HepG2 (cell line): ENCODE measurements around the gene IRS2. TPM values are rescaled to one million over a fixed set of nuclear protein-coding genes. Genes with fewer than 3 reads are reported as not detected.

Experiments used
- ATAC-seq: fragments of 200-7000 bp; cut with Tn5 transposase; 3 replicates; pipeline ENCODE4 v1.9.1; 2020; ENCODE audit warnings: mild to moderate bottlenecking, moderate library complexity
- BruUV-seq: library from RNA; stranded (reverse); fragments of 400-500 nt; replicated peaks from 2 replicates; lab custom pipeline; 2021; lab: Mats Ljungman, UMichigan
- CTCF ChIA-PET: fragments of 300-600 bp; formaldehyde crosslinking; extraction: SDS; loops from one replicate; lab custom pipeline; 2021; ENCODE audit warnings: low total read pairs, inconsistent platforms, low intra/inter-chr PET ratio; lab: Yijun Ruan, JAX
- POLR2A ChIA-PET: fragments of 350-600 bp; sonication (Branson Sonifier 250); formaldehyde crosslinking; loops from one replicate; lab custom pipeline; 2020; ENCODE audit warnings: antibody characterized with exemption, inconsistent platforms; lab: Yijun Ruan, JAX
- DNase-seq: peaks from one replicate; pipeline ENCODE4 v3.0.0-alpha.2; 2015; ENCODE audit warnings: low spot score
- FAIRE-seq: peaks from 3 replicates; lab custom pipeline; 2011; peaks lifted over from hg19 to GRCh38; lab: Jason Lieb, UNC
- H2AFZ ChIP-seq: one replicate; pipeline ENCODE4 v1.6.1; 2011; ENCODE audit warnings: low read length, inconsistent platforms
- H3K27ac ChIP-seq: fragments of 300-600 bp; 3 replicates; pipeline ENCODE4 v1.8.0; 2011; ENCODE audit warnings: mixed run types, mild to moderate bottlenecking, mixed read lengths, low read length, inconsistent platforms; ENCODE audit not compliant: insufficient read depth; ENCODE audit errors: extremely low read length
- H3K27me3 ChIP-seq, 2 experiments: fragments of 200-600 bp in 1 of 2; 2 replicates in 1 of 2; 3 replicates in 1 of 2; pipeline versions ENCODE4 v1.6.0 to v1.8.0; 2011; ENCODE audit warnings: low read length in 2 of 2, mild to moderate bottlenecking in 2 of 2, moderate library complexity in 2 of 2, inconsistent platforms in 1 of 2; ENCODE audit not compliant: insufficient read depth in 2 of 2, control insufficient read depth in 1 of 2
- H3K36me3 ChIP-seq, 2 experiments: fragments of 200-600 bp in 1 of 2; replicated peaks in 1 of 2; 2 replicates in 1 of 2; 3 replicates in 1 of 2; pipeline versions ENCODE4 v1.5.1 to v1.8.0; 2011; ENCODE audit warnings: low read length in 2 of 2, inconsistent platforms in 1 of 2; ENCODE audit not compliant: insufficient read depth in 2 of 2, control insufficient read depth in 1 of 2
- H3K4me1 ChIP-seq: 2 replicates; pipeline ENCODE4 v1.5.1; 2012; ENCODE audit warnings: low read length, inconsistent platforms; ENCODE audit not compliant: insufficient read depth
- H3K4me2 ChIP-seq: 2 replicates; pipeline ENCODE4 v1.6.0; 2011; ENCODE audit warnings: low read depth, low read length, inconsistent platforms
- H3K4me3 ChIP-seq, 3 experiments: fragments of 200-600 bp in 1 of 3; sonication (generic), shearing (Covaris generic) in 1 of 3; replicated peaks in 1 of 3; 2 replicates each; pipeline ENCODE4 v1.5.1; 2011 to 2016; ENCODE audit warnings: low read length in 3 of 3, inconsistent platforms in 2 of 3, low read depth in 2 of 3, mild to moderate bottlenecking in 2 of 3, control low read depth in 1 of 3, mixed read lengths in 1 of 3; ENCODE audit not compliant: insufficient read depth in 1 of 3
- H3K79me2 ChIP-seq: one replicate; pipeline ENCODE4 v1.6.1; 2011; ENCODE audit warnings: low read length, inconsistent platforms; ENCODE audit not compliant: insufficient read depth
- H3K9ac ChIP-seq: 2 replicates; pipeline ENCODE4 v1.6.0; 2011; ENCODE audit warnings: mild to moderate bottlenecking, low read depth, low read length, inconsistent platforms; ENCODE audit not compliant: insufficient read depth
- H3K9me3 ChIP-seq: 2 replicates; pipeline ENCODE4 v1.5.1; 2012; ENCODE audit warnings: mild to moderate bottlenecking, low read length
- H4K20me1 ChIP-seq: 2 replicates; pipeline ENCODE4 v1.6.0; 2011; ENCODE audit warnings: inconsistent platforms, mild to moderate bottlenecking, low read length, moderate library complexity; ENCODE audit not compliant: insufficient read depth
- CCAR2 ChIP-seq: fragments of 200-400 bp; formaldehyde crosslinking; optimal IDR thresholded peaks from 2 replicates; pipeline ENCODE3; 2018; ENCODE audit warnings: low read depth, mild to moderate bottlenecking, low read length, moderate library complexity
- TRIM24 ChIP-seq: sonication (generic); formaldehyde crosslinking; IDR thresholded peaks from 2 replicates; pipeline ENCODE4 v1.8.0; 2022; ENCODE audit warnings: mild to moderate bottlenecking, missing genetic modification reagents
- ZBTB8A ChIP-seq: sonication (generic); formaldehyde crosslinking; IDR thresholded peaks from 2 replicates; pipeline ENCODE4 v1.4.0; 2020; ENCODE audit warnings: mild to moderate bottlenecking, low read depth, missing genetic modification reagents, borderline replicate concordance
- ZNF569 ChIP-seq: sonication (generic); formaldehyde crosslinking; IDR thresholded peaks from 2 replicates; pipeline ENCODE4 v1.5.0; 2020; ENCODE audit warnings: mild to moderate bottlenecking, missing genetic modification reagents, moderate library complexity, borderline replicate concordance
- ZNF75D ChIP-seq: sonication (generic); formaldehyde crosslinking; IDR thresholded peaks from 2 replicates; pipeline ENCODE4 v1.8.1; 2023; ENCODE audit warnings: missing genetic modification reagents, mild to moderate bottlenecking, borderline replicate concordance
- ZNF782 ChIP-seq: sonication (generic); formaldehyde crosslinking; IDR thresholded peaks from 2 replicates; pipeline ENCODE4 v1.4.0; 2020; ENCODE audit warnings: missing genetic modification reagents, mild to moderate bottlenecking, borderline replicate concordance
- WGBS: methylation state at CpG from one replicate; pipeline ENCODE4 v1.1.6; 2017; ENCODE audit warnings: low lambda C conversion rate; 5-methylcytosine and 5-hydroxymethylcytosine counted together
- in situ Hi-C: cut with HindIII; loops from 2 replicates; pipeline ENCODE4 v1.10.0; 2017; ENCODE audit warnings: low pct_unique_long_range_greater_than_20kb; ENCODE audit not compliant: extremely low pct_ligation_motif_present
- intact Hi-C: fragments of 100-400 bp; cut with micrococcal nuclease; formaldehyde crosslinking; loops from one replicate; pipeline ENCODE4 v1.10.0; 2022; ENCODE audit not compliant: unreplicated experiment
- polyA plus RNA-seq, 8 experiments: library from polyadenylated mRNA; depleted of rRNA in 3 of 8; stranded (reverse) in 7 of 8; unstranded in 1 of 8; fragments of >200 nt; fragmentation: Illumina TruSeq in 4 of 8; extraction: Trizol in 4 of 8; gene quantifications; 2 replicates each; pipeline versions ENCODE4 v1.2.1 to v1.2.3, GENCODE V29; 2011 to 2016; ENCODE audit warnings: low read depth in 4 of 8, missing spikeins in 1 of 8, mixed read lengths in 1 of 8; ENCODE audit not compliant: insufficient read depth in 1 of 8
- total RNA-seq, 5 experiments: library from RNA; depleted of rRNA; stranded (reverse); fragments of >200 nt; fragmentation: Illumina TruSeq; extraction: Trizol; gene quantifications; 2 replicates each; pipeline ENCODE4 v1.2.3, GENCODE V29; 2016; ENCODE audit warnings: low read depth in 1 of 5
- TF ChIP-seq, protein P1 (sequence below): conservative IDR thresholded peaks from 2 replicates; pipeline ENCODE4 v1.6.1; 2018; ENCODE audit warnings: missing genetic modification reagents
- TF ChIP-seq, protein P2 (sequence below), 2 experiments: sonication (generic) in 1 of 2; formaldehyde crosslinking in 1 of 2; IDR thresholded peaks; 2 replicates each; pipeline versions ENCODE4 v1.6.1 to v1.9.0; 2014 to 2022; ENCODE audit warnings: antibody characterized with exemption in 1 of 2, borderline replicate concordance in 1 of 2, inconsistent platforms in 1 of 2, low read depth in 1 of 2, missing genetic modification reagents in 1 of 2
- TF ChIP-seq, protein P3 (sequence below): sonication (generic); formaldehyde crosslinking; IDR thresholded peaks from 2 replicates; pipeline ENCODE4 v1.4.0; 2020; ENCODE audit warnings: mild to moderate bottlenecking, missing genetic modification reagents

IRS2 gene
- total and polyA plus RNA-seq, 2 of the 13 experiments (the other 11 are each of a cell fraction or from before 2014, with no cell fraction given) = 0.02 to 0.04 TPM

DNA sequence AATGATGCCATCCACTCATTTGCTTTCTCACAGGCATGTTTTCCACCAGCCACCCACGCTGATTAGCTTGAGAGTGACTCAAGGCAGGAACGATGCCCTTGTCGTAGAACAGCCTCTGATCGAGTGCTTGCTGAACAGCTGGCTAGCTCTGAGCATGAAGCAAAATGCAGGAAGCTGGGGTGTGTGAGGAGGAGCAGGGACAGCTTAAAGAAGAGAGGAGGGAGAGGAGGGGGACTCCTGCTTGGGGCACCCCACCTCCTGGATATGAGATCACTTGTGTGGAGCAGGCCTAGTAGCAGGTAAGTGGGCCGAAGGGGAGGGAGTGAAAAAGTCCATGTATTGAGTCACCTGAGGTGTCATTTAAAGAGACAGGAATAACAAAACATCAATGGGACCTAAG lies 48.8 kb downstream of the IRS2 start:
- no peaks in the 10 kb centered on the region for H3K9me3 ChIP-seq
- 40% methylated on average over 5 of the region's 5 CpGs for WGBS
- TF ChIP-seq TRIM24 (CRISPR knock-in tag) (no peak), CCAR2 (no peak), ZNF75D (CRISPR knock-in tag) (no peak), ZNF569 (CRISPR knock-in tag) (no peak), ZBTB8A (CRISPR knock-in tag) (no peak), ZNF782 (CRISPR knock-in tag) (no peak)
- TF ChIP-seq, protein P1, sequence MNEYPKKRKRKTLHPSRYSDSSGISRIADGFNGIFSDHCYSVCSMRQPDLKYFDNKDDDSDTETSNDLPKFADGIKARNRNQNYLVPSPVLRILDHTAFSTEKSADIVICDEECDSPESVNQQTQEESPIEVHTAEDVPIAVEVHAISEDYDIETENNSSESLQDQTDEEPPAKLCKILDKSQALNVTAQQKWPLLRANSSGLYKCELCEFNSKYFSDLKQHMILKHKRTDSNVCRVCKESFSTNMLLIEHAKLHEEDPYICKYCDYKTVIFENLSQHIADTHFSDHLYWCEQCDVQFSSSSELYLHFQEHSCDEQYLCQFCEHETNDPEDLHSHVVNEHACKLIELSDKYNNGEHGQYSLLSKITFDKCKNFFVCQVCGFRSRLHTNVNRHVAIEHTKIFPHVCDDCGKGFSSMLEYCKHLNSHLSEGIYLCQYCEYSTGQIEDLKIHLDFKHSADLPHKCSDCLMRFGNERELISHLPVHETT (CRISPR knock-in tag) = no peak
- TF ChIP-seq, protein P2, sequence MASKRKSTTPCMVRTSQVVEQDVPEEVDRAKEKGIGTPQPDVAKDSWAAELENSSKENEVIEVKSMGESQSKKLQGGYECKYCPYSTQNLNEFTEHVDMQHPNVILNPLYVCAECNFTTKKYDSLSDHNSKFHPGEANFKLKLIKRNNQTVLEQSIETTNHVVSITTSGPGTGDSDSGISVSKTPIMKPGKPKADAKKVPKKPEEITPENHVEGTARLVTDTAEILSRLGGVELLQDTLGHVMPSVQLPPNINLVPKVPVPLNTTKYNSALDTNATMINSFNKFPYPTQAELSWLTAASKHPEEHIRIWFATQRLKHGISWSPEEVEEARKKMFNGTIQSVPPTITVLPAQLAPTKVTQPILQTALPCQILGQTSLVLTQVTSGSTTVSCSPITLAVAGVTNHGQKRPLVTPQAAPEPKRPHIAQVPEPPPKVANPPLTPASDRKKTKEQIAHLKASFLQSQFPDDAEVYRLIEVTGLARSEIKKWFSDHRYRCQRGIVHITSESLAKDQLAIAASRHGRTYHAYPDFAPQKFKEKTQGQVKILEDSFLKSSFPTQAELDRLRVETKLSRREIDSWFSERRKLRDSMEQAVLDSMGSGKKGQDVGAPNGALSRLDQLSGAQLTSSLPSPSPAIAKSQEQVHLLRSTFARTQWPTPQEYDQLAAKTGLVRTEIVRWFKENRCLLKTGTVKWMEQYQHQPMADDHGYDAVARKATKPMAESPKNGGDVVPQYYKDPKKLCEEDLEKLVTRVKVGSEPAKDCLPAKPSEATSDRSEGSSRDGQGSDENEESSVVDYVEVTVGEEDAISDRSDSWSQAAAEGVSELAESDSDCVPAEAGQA (IDR thresholded peaks at IDR 0.05; ENCODE audit: low read depth) = no peak
- TF ChIP-seq, protein P2 (CRISPR knock-in tag; IDR thresholded peaks at IDR 0.05; ENCODE audit: borderline replicate concordance) = no peak
- TF ChIP-seq, protein P3, sequence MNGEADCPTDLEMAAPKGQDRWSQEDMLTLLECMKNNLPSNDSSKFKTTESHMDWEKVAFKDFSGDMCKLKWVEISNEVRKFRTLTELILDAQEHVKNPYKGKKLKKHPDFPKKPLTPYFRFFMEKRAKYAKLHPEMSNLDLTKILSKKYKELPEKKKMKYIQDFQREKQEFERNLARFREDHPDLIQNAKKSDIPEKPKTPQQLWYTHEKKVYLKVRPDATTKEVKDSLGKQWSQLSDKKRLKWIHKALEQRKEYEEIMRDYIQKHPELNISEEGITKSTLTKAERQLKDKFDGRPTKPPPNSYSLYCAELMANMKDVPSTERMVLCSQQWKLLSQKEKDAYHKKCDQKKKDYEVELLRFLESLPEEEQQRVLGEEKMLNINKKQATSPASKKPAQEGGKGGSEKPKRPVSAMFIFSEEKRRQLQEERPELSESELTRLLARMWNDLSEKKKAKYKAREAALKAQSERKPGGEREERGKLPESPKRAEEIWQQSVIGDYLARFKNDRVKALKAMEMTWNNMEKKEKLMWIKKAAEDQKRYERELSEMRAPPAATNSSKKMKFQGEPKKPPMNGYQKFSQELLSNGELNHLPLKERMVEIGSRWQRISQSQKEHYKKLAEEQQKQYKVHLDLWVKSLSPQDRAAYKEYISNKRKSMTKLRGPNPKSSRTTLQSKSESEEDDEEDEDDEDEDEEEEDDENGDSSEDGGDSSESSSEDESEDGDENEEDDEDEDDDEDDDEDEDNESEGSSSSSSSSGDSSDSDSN = no peak
- H3K4me2 ChIP-seq = no peak overlapping the region
- H3K9ac ChIP-seq = no peak overlapping the region
- no TSS peak for BruUV-seq
- no peaks in the 10 kb centered on the region for H3K4me1 ChIP-seq
- intact Hi-C loops = no loop called here
- no peaks in the 10 kb centered on the region for H3K79me2 ChIP-seq
- no peaks in the 10 kb centered on the region for H3K36me3 ChIP-seq
- H3K27me3 ChIP-seq = no peaks in the 10 kb centered on the region
- ChIA-PET POLR2A (no interaction called here), CTCF (no interaction called here)
- no peak overlapping the region for H3K27ac ChIP-seq
- H4K20me1 ChIP-seq = no peaks in the 10 kb centered on the region
- FAIRE-seq = no peak
- DNase-seq = no peak
- H3K4me3 ChIP-seq = no peak overlapping the region
- ATAC-seq = no peak
- in situ Hi-C loops = no loop called here
- H2AFZ ChIP-seq = no peak overlapping the region
